HEK293 (cell line): ENCODE results near the gene IGSF21.
A peak's percentile ranks its signal among the peaks of the same experiment; 100 is the strongest.

ENCODE experiments used
- BCL11A ChIP-seq: fragments of 450-650 bp; formaldehyde crosslinking; IDR thresholded peaks from 2 replicates; pipeline ENCODE4 v1.5.1; 2016; ENCODE audit warnings: low read depth, missing biosample characterization, missing genetic modification characterization
- GLIS1 ChIP-seq: fragments of 450-650 bp; formaldehyde crosslinking; IDR thresholded peaks from 2 replicates; pipeline ENCODE4 v1.5.1; 2016; ENCODE audit warnings: missing biosample characterization, missing genetic modification characterization
- GLIS2 ChIP-seq: fragments of 450-650 bp; formaldehyde crosslinking; IDR thresholded peaks from 2 replicates; pipeline ENCODE4 v1.5.1; 2016; ENCODE audit warnings: missing biosample characterization, missing genetic modification characterization
- KLF9 ChIP-seq: fragments of 450-650 bp; formaldehyde crosslinking; IDR thresholded peaks from 2 replicates; pipeline ENCODE4 v1.5.1; 2016; ENCODE audit warnings: missing biosample characterization, missing genetic modification characterization, low read depth
- REPIN1 ChIP-seq: fragments of 450-650 bp; formaldehyde crosslinking; IDR thresholded peaks from 2 replicates; pipeline ENCODE4 v1.5.1; 2017; ENCODE audit warnings: missing biosample characterization, missing genetic modification characterization, low read depth
- ZBTB21 ChIP-seq: fragments of 450-650 bp; formaldehyde crosslinking; IDR thresholded peaks from 2 replicates; pipeline ENCODE4 v1.5.1; 2017; ENCODE audit warnings: missing biosample characterization, missing genetic modification characterization
- ZFP3 ChIP-seq: fragments of 450-650 bp; formaldehyde crosslinking; IDR thresholded peaks from 2 replicates; pipeline ENCODE4 v1.5.1; 2016; ENCODE audit warnings: low read depth, missing biosample characterization, missing genetic modification characterization
- ZNF214 ChIP-seq: fragments of 450-650 bp; formaldehyde crosslinking; IDR thresholded peaks from 2 replicates; pipeline ENCODE4 v1.5.1; 2017; ENCODE audit warnings: missing biosample characterization, mild to moderate bottlenecking, missing genetic modification characterization, borderline replicate concordance
- ZNF248 ChIP-seq: fragments of 450-650 bp; formaldehyde crosslinking; IDR thresholded peaks from 2 replicates; pipeline ENCODE4 v1.5.1; 2017; ENCODE audit warnings: missing biosample characterization, missing genetic modification characterization
- ZNF302 ChIP-seq: fragments of 450-650 bp; formaldehyde crosslinking; IDR thresholded peaks from 2 replicates; pipeline ENCODE4 v1.5.1; 2016; ENCODE audit warnings: missing biosample characterization, missing genetic modification characterization, low read depth
- ZNF350 ChIP-seq: fragments of 450-650 bp; formaldehyde crosslinking; IDR thresholded peaks from 2 replicates; pipeline ENCODE4 v1.5.0; 2017; ENCODE audit warnings: missing biosample characterization, mild to moderate bottlenecking, missing genetic modification characterization
- ZNF391 ChIP-seq: fragments of 450-650 bp; formaldehyde crosslinking; IDR thresholded peaks from 2 replicates; pipeline ENCODE4 v1.5.1; 2016; ENCODE audit warnings: low read depth, missing biosample characterization, missing genetic modification characterization, borderline replicate concordance
- ZNF510 ChIP-seq: fragments of 450-650 bp; formaldehyde crosslinking; IDR thresholded peaks from 2 replicates; pipeline ENCODE4 v1.5.1; 2018; ENCODE audit warnings: mild to moderate bottlenecking, missing genetic modification characterization, missing biosample characterization; ENCODE audit not compliant: insufficient replicate concordance
- ZNF555 ChIP-seq: fragments of 450-650 bp; formaldehyde crosslinking; conservative IDR thresholded peaks from 2 replicates; pipeline ENCODE4 v1.5.1; 2017; ENCODE audit warnings: missing biosample characterization, mild to moderate bottlenecking, missing genetic modification characterization, inconsistent platforms
- ZNF571 ChIP-seq: fragments of 450-650 bp; formaldehyde crosslinking; IDR thresholded peaks from 2 replicates; pipeline ENCODE4 v1.5.0; 2017; ENCODE audit warnings: missing biosample characterization, missing genetic modification characterization
- ZNF585B ChIP-seq: fragments of 450-650 bp; formaldehyde crosslinking; IDR thresholded peaks from 2 replicates; pipeline ENCODE4 v1.5.1; 2016; ENCODE audit warnings: missing biosample characterization, missing genetic modification characterization
- ZNF76 ChIP-seq: fragments of 450-650 bp; formaldehyde crosslinking; IDR thresholded peaks from 2 replicates; pipeline ENCODE4; 2016; ENCODE audit warnings: low read depth, missing biosample characterization, missing genetic modification characterization, borderline replicate concordance
- ZXDB ChIP-seq: fragments of 450-650 bp; formaldehyde crosslinking; IDR thresholded peaks from 2 replicates; pipeline ENCODE4 v1.5.1; 2016; ENCODE audit warnings: missing biosample characterization, missing genetic modification characterization
- TF ChIP-seq, protein P1 (sequence below): fragments of 450-650 bp; formaldehyde crosslinking; IDR thresholded peaks from 2 replicates; pipeline ENCODE4 v1.5.1; 2016; ENCODE audit warnings: missing biosample characterization, missing genetic modification characterization
- TF ChIP-seq, protein P2 (sequence below): fragments of 450-650 bp; formaldehyde crosslinking; IDR thresholded peaks from 2 replicates; pipeline ENCODE4 v1.5.1; 2016; ENCODE audit warnings: missing biosample characterization, missing genetic modification characterization
- TF ChIP-seq, protein P3 (sequence below): fragments of 450-650 bp; IDR thresholded peaks from 2 replicates; pipeline ENCODE4 v1.5.1; 2018; ENCODE audit warnings: missing biosample characterization, mild to moderate bottlenecking, missing genetic modification characterization
- TF ChIP-seq, protein P4 (sequence below): fragments of 450-650 bp; formaldehyde crosslinking; IDR thresholded peaks from 2 replicates; pipeline ENCODE4 v1.5.1; 2016; ENCODE audit warnings: missing biosample characterization, missing genetic modification characterization
- TF ChIP-seq, protein P5 (sequence below): fragments of 450-650 bp; formaldehyde crosslinking; IDR thresholded peaks from 2 replicates; pipeline ENCODE4 v1.5.0; 2017; ENCODE audit warnings: missing biosample characterization, missing genetic modification characterization, borderline replicate concordance
- TF ChIP-seq, protein P6 (sequence below): fragments of 450-650 bp; formaldehyde crosslinking; IDR thresholded peaks from 2 replicates; pipeline ENCODE4 v1.5.1; 2016; ENCODE audit warnings: missing biosample characterization, missing genetic modification characterization

IGSF21 gene

DNA sequence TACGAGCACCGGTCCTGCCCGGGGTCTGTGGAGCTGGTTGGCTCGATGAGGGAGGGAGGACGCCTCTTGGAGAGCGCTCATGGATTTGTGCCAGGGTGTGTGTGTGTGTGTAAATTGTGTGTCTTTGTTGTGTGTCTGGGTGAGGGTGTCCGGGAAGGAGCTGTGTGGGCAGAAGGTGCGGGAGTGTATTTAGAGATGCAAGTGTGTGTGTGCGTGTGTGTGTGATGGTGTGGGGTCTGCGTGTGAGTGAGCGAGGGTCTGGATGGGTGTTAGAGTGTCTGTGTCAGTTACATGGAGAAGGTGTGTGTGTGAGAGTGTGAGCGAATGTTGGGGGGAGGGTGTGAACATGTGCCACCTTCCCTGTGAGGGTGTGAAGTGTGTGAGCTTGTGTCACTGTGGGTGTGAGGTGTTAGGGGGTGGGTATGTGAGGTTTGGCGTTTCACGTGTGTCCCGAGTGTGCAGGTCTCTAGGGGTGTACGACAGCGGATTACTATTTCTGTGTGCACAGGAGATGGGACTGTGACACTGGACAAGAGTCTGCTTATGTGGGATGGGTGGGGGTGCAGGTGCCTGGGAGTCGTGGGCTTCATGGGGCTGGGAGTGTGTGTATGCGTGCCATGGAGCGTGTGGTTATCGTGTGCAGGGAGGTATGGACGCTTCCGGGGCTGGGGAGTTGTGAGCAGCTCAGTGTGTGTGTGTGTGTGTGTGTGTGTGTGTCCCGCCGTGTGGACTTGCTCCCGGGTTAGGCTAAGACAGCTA lies 880 bp downstream of the IGSF21 start (continued):
- TF ChIP-seq, protein P1, sequence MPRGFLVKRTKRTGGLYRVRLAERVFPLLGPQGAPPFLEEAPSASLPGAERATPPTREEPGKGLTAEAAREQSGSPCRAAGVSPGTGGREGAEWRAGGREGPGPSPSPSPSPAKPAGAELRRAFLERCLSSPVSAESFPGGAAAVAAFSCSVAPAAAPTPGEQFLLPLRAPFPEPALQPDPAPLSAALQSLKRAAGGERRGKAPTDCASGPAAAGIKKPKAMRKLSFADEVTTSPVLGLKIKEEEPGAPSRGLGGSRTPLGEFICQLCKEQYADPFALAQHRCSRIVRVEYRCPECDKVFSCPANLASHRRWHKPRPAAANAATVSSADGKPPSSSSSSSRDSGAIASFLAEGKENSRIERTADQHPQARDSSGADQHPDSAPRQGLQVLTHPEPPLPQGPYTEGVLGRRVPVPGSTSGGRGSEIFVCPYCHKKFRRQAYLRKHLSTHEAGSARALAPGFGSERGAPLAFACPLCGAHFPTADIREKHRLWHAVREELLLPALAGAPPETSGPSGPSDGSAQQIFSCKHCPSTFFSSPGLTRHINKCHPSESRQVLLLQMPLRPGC (tag by site-specific recombination) = peak; percentile 42; the same call in 1 of the 2 replicates
- TF ChIP-seq GLIS2 (peak; percentile 31; the same call in 1 of the 2 replicates), ZNF214 (tag by site-specific recombination) (no peak), ZNF391 (tag by site-specific recombination) (peak; percentile 88; the same call in 1 of the 2 replicates), GLIS1 (tag by site-specific recombination) (no peak), ZNF248 (tag by site-specific recombination) (no peak), ZNF585B (tag by site-specific recombination) (no peak), ZNF510 (no peak), REPIN1 (tag by site-specific recombination) (peak; percentile 57; the same call in 1 of the 2 replicates), ZNF555 (tag by site-specific recombination) (no peak), BCL11A (tag by site-specific recombination) (peak; percentile 39; the same call in 1 of the 2 replicates), ZNF76 (no peak; the same call in 1 of the 2 replicates), ZFP3 (tag by site-specific recombination) (no peak), ZBTB21 (tag by site-specific recombination) (0 out of 2 replicates have a peak, but pooled peaks have one; percentile 39), ZNF350 (tag by site-specific recombination) (no peak), ZXDB (tag by site-specific recombination) (no peak), ZNF571 (no peak), KLF9 (tag by site-specific recombination) (peak; percentile 63; the same call in 1 of the 2 replicates), ZNF302 (no peak)
- TF ChIP-seq, protein P2, sequence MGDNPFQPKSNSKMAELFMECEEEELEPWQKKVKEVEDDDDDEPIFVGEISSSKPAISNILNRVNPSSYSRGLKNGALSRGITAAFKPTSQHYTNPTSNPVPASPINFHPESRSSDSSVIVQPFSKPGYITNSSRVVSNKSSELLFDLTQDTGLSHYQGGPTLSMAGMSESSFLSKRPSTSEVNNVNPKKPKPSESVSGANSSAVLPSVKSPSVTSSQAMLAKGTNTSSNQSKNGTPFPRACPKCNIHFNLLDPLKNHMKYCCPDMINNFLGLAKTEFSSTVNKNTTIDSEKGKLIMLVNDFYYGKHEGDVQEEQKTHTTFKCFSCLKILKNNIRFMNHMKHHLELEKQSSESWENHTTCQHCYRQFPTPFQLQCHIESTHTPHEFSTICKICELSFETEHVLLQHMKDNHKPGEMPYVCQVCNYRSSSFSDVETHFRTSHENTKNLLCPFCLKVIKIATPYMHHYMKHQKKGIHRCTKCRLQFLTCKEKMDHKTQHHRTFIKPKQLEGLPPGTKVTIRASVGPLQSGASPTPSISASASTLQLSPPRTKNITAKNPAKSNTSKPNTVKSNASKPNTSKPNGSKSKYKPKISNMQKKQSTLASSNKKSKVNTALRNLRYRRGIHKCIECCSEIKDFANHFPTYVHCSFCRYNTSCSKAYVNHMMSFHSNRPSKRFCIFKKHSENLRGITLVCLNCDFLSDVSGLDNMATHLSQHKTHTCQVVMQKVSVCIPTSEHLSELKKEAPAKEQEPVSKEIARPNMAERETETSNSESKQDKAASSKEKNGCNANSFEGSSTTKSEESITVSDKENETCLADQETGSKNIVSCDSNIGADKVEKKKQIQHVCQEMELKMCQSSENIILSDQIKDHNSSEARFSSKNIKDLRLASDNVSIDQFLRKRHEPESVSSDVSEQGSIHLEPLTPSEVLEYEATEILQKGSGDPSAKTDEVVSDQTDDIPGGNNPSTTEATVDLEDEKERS (tag by site-specific recombination) = 0 out of 2 replicates have a peak, but pooled peaks have one; percentile 35
- TF ChIP-seq, protein P3, sequence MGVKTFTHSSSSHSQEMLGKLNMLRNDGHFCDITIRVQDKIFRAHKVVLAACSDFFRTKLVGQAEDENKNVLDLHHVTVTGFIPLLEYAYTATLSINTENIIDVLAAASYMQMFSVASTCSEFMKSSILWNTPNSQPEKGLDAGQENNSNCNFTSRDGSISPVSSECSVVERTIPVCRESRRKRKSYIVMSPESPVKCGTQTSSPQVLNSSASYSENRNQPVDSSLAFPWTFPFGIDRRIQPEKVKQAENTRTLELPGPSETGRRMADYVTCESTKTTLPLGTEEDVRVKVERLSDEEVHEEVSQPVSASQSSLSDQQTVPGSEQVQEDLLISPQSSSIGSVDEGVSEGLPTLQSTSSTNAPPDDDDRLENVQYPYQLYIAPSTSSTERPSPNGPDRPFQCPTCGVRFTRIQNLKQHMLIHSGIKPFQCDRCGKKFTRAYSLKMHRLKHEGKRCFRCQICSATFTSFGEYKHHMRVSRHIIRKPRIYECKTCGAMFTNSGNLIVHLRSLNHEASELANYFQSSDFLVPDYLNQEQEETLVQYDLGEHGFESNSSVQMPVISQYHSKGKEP (tag by site-specific recombination) = no peak
- TF ChIP-seq, protein P4, sequence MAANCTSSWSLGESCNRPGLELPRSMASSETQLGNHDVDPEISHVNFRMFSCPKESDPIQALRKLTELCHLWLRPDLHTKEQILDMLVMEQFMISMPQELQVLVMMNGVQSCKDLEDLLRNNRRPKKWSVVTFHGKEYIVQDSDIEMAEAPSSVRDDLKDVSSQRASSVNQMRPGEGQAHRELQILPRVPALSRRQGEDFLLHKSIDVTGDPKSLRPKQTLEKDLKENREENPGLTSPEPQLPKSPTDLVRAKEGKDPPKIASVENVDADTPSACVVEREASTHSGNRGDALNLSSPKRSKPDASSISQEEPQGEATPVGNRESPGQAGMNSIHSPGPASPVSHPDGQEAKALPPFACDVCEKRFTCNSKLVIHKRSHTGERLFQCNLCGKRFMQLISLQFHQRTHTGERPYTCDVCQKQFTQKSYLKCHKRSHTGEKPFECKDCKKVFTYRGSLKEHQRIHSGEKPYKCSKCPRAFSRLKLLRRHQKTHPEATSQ (tag by site-specific recombination) = no peak
- TF ChIP-seq, protein P5, sequence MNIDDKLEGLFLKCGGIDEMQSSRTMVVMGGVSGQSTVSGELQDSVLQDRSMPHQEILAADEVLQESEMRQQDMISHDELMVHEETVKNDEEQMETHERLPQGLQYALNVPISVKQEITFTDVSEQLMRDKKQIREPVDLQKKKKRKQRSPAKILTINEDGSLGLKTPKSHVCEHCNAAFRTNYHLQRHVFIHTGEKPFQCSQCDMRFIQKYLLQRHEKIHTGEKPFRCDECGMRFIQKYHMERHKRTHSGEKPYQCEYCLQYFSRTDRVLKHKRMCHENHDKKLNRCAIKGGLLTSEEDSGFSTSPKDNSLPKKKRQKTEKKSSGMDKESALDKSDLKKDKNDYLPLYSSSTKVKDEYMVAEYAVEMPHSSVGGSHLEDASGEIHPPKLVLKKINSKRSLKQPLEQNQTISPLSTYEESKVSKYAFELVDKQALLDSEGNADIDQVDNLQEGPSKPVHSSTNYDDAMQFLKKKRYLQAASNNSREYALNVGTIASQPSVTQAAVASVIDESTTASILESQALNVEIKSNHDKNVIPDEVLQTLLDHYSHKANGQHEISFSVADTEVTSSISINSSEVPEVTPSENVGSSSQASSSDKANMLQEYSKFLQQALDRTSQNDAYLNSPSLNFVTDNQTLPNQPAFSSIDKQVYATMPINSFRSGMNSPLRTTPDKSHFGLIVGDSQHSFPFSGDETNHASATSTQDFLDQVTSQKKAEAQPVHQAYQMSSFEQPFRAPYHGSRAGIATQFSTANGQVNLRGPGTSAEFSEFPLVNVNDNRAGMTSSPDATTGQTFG (tag by site-specific recombination) = peak; percentile 7; the same call in 1 of the 2 replicates
- TF ChIP-seq, protein P6, sequence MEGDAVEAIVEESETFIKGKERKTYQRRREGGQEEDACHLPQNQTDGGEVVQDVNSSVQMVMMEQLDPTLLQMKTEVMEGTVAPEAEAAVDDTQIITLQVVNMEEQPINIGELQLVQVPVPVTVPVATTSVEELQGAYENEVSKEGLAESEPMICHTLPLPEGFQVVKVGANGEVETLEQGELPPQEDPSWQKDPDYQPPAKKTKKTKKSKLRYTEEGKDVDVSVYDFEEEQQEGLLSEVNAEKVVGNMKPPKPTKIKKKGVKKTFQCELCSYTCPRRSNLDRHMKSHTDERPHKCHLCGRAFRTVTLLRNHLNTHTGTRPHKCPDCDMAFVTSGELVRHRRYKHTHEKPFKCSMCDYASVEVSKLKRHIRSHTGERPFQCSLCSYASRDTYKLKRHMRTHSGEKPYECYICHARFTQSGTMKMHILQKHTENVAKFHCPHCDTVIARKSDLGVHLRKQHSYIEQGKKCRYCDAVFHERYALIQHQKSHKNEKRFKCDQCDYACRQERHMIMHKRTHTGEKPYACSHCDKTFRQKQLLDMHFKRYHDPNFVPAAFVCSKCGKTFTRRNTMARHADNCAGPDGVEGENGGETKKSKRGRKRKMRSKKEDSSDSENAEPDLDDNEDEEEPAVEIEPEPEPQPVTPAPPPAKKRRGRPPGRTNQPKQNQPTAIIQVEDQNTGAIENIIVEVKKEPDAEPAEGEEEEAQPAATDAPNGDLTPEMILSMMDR (tag by site-specific recombination) = peak; percentile 53; the same call in 1 of the 2 replicates
